ENCODE measurements around the gene CACNA1C. TPM values are rescaled to one million over a fixed set of nuclear protein-coding genes. Genes with fewer than 3 reads are reported as not detected.
A peak's percentile ranks its signal among the peaks of the same experiment; 100 is the strongest.
"Not testable (repeated sequence)": the region's sequence is repeated elsewhere in the genome, so short reads cannot be mapped to it uniquely, and the experiment has no call there.

Gene CACNA1C
- total RNA-seq, 1 experiment from 2014 or later = 1.8 TPM

DNA sequence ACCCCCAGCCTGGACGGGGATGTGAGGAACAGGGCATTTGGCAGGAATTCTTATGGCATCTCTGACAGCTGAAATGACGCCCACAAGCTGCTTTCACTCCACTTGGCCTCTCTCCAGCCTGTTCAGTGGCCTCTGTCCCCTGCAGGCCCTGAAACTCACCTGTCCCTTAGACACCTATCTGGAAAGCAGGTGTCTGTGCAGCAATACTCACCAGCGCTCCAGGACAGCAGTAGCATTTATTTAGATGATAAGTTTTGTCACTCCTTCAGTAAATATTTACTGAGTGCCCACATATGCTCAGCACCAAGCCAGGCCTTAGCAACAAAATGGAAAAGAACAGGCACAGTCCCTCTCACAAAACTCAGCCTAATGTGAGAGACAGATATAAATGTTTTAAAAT, 430.9 kb downstream of the CACNA1C start:
- no peak for DNase-seq (ENCODE audit: low read depth)

DNA sequence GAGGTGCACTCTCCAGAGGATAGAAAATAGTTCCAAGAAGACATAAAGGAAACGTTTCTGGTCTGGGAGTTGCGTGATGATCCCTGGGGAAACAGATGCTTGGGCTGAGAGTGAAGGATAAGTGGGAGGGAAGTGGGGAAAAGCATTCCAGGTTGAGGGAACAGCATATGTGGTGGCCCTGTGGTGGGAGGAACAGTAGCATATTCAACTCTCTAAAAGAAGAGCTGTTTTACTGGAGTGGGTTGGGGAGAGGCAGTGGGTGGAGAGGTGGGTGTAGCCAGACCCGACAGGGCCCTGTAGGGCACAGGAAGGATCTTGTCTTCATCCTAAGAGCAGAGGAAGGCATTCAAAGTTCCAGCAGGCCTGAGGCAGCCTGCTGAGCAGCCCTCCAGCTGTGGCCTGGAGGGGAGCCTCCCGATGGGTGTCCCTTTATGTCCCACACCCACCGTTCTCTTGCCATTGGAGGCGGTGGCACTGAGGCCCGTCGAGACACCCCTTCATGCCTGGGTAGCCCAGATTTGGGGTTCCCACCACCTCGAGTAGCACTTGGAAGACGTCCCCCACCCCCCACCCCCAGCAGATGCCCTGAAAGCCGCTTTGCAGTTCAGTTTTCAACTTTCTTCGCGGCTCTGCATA, 431.5 kb downstream of the CACNA1C start:
- no peak for DNase-seq (ENCODE audit: low read depth)

DNA sequence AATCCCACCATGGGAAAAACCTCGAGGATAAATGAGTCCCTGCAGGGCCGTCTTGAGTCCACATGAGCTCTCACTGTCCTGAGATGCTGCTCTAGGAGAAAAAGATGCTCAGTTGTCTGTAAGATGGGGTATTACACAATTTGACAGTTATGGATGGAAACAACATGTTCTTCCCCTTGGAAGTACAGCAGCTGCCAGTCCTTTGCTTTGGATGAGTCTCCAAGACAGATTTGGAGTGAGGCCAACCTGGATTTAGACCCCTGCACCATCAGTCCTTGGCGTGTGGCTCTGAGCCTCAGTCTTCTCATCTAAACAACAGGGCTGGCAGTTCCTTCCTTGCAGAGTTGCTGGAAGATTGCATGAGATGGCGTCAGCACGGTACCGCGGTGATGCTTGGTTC, 432.9 kb downstream of the CACNA1C start:
- no peak for DNase-seq (ENCODE audit: low read depth)

DNA sequence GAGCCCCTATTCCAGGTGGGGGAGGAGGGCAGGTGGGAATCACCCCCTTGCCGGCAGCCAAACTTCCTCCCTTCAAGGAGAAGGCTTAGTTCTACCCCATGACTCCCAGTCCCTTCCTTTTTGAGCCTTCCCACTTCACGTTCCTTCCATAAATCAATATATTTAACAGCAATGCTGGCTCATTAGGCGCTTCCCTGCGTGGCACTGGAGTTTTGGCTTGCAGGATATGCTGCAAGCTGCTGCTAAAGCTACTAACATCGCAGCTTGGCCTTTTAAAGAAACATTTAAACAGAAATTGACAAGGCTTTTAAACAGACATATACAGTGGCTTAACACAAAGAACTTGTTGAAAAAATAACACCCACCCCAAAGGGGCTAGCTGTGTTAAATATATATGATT, 434.0 kb downstream of the CACNA1C start:
- DNase-seq (ENCODE audit: low read depth) = no peak

DNA sequence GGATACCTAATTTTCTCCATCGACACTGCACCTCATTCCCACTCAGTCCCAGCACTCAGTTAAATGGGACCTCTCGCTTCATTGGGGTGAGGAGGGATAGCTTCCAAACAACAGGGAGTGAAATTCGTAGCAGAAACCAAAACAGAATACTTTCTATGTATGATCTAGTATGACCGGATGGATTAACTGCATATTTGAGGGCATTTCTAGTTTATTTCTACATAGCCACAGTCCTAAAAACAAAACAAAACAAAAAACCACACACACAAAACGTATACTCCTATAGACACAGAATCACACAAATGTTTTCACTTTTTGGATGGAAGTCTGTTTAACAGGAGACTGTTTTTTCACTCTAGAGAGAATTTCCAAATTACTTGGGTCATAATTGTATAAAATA, 434.5 kb downstream of the CACNA1C start:
- no peak for DNase-seq (ENCODE audit: low read depth)

DNA sequence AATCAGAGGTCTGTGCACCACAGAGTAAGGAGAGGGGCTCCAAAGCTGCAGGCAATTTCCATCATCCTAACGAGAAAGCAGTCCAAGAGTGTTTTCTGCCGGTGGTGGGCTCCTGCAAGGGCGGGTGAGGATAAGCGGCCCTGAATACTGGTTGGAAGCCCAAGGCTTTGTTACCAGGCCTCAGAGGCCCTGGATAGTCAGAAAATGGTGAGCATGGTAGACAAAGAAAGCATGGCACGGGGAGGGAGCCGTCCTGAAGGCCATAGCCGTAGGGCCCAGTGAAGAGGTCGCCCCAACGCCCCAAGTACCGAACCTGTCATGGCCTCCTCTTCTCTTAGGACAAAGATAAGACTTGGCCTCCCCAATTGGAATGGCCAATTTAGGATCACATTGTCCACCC, 435.3 kb downstream of the CACNA1C start:
- DNase-seq (ENCODE audit: low read depth) = no peak

DNA sequence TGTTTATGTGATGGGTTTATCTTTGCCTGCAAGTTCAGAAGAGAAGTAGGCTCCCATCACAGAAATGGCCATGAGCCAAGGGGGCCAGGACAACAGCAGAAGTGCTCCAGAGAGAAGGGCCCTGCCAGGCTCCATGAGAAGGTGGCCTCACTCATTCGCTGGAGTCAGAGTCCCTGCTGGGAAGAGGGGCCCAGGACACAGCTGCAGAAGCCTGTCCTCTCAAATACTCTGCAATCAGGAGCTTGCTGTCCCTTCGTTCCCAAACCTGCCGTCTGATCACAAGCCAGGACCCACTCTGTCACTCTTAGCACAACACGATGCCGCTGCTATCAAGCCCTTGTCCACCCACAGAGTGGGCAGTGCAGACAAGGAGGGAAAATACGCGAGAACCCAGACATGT, 435.8 kb downstream of the CACNA1C start:
- DNase-seq (ENCODE audit: low read depth) = no peak

DNA sequence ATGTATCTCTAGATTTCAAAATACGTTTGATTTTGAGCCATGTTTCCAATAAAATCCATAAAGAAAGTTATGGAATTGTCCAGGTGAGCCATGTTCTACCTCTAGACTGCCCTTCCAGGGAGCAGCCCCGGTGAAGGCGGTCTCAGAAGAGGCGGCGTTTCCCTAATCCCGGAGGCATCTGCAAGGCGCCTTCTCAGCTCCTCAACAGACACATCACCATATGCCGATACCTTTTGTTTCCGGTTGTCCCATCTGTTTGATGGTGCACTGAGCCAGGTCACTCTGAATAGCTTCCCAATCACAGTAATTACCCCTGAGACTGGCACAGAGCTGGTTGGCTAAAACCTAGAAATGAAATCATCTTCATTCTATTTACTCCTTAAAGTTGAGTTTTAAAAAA, 436.5 kb downstream of the CACNA1C start:
- DNase-seq (ENCODE audit: low read depth) = no peak

DNA sequence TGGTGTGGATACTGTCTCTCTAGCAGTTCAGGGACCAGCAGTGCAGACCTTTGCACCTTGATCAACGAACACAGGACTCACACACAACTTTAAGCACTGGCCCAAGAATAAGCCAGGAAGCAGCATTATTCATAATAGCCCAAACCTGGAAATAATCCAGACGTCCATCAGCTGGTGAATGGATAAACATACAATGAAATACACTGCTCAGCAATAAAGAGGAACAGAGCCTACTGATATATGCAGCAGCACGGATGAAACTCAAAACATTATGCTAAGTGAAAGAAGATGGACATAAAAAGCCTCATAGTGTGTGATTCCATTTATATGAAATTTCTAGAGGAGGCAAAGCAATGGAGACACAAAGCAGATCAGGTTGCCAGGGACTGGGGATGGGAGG, 438.0 kb downstream of the CACNA1C start:
- DNase-seq (ENCODE audit: low read depth) = no peak

DNA sequence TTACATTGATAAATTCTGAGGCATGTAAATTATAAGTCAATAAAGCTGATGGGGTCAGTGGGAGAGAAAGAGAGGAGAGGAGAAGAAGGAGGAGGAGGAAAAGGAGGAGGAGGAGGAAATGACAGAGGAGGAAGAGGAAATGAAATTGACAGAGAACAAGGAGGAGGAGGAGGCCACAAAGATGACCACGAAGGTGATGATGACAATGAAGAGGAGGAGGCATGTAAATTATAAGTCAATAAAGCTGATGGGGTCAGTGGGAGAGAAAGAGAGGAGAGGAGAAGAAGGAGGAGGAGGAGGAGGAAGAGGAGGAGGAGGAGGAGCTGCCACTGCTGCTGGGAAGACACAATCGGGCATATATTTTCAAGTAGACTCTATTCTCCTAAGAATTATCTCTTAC, 438.6 kb downstream of the CACNA1C start:
- not testable (repeated sequence) for DNase-seq (ENCODE audit: low read depth)

DNA sequence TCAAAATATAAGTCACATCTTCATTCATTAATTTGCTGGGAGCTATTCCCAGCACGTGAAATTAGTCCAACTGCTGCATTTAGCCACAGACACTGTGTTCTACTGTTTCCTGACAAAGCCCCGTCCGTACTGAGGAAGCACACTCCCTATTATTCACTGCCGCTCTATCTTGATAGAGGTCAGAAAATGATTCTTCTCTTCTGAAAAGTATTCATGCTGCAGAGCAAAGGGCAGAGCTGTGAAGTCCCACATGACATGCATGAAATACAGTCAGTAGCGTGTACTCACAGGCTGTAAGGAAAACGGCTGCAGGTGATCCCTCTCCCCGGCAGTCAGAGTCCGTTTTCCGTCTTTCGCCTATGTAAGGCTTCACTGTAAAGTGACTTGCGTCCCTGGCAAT, 439.4 kb downstream of the CACNA1C start:
- no peak for DNase-seq (ENCODE audit: low read depth)

DNA sequence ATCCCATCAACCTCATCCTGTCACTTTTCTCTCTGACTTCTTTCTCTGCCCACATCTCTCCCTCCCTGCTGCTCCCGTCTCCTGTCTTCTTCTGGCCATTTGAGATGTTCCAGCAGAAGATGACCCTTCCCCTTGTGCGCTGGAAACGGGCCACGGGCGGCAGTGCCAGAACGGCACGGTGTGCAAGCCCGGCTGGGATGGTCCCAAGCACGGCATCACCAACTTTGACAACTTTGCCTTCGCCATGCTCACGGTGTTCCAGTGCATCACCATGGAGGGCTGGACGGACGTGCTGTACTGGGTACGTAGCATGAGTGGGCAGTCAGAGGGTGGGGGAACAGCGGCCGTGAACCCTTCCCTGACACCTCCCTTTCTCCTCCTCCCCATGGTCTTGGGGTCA, 440.3 kb downstream of the CACNA1C start:
- no peak for DNase-seq (ENCODE audit: low read depth)

DNA sequence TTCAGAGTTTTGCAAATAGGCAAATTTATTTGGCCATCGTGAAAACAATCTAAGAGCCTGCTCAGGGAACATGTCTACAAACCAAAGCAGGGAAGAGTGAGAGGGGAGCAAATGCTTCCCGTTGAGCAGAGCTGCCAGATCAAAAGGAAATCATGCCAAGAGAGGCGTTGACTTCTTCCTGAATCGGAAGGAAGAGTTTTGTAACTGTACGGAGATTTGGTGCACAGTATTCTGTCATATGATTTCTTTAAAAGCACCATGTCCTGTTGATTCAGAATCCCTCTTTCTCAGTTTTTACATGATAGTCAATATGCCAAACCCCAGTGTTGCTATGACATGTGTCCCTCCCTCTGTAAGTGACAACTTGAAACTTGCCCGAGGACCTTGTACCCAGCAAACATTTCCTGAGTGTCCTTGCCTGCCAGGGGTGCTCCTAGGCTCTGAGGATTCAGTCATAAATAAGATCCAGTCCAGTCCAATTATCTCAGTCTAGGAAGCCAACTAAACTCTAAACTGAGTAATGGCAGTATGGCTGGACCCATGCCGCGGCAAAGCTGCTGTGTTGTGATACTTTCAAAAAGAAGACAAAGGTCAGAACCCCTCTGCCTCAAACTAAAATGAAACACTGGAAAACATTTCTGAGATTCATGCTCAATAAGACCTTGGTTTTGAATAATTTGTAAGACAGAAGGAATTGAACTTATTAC, 441.9 kb downstream of the CACNA1C start:
- DNase-seq (ENCODE audit: low read depth) = no peak

DNA sequence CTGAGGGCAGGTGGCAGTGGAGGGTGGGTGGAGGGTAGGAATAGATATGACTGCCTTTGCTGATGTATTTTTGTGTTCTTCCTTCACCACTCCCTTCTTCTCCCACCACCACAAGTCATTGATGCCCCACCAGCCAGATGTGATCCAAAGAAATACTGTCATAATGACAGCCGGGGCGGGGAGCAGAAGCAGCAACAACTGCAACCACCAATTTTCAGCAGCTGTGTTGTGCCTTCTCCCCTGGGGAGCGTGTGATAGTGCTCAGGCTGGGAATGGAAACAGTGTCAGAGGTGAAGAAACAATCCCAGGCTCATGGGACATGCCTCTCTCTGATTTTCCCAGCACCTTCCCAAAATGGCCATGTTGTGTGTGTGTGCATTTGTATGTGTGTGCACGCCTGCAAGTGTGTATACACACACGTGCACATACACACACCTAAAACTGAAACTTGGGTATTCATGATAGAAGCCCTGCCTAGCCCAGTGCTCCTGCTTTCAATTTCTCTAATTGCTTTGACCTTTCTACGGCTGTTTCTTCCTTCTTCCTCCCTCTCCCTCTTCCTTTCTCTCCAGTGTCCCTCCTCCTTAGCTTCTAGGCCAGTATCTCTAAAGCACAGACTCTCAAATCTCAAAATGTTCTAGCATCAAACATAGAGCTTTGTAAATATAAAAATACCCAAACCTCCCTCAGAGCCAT, 442.8 kb downstream of the CACNA1C start:
- no peak for DNase-seq (ENCODE audit: low read depth)

DNA sequence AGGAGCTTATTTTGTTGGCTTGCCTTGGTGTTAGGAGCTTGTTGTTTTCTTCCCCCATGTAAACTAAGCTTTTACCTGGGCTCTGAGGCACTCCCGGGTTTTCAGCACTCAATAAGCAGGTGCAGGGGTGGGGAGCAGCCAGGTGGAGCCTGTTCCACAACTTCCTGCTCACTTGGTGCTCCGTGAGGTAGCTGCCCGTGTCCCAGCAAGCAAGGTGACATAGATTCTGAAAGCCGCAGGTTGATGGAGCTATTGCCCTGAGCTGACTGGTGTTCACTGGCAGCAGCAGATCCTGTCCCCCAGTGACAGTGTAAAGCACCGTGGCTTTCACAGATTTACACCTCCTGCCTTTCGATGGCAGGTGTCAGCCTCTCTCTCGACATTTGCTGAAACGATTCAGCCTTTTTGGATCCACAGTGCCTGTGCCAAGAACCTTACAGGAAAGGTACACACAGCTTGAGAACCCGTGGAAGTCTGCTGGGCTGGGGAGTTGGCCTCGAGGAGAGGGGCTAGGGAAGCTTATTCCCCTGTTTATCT, 446.2 kb downstream of the CACNA1C start:
- no peak for DNase-seq (ENCODE audit: low read depth)

DNA sequence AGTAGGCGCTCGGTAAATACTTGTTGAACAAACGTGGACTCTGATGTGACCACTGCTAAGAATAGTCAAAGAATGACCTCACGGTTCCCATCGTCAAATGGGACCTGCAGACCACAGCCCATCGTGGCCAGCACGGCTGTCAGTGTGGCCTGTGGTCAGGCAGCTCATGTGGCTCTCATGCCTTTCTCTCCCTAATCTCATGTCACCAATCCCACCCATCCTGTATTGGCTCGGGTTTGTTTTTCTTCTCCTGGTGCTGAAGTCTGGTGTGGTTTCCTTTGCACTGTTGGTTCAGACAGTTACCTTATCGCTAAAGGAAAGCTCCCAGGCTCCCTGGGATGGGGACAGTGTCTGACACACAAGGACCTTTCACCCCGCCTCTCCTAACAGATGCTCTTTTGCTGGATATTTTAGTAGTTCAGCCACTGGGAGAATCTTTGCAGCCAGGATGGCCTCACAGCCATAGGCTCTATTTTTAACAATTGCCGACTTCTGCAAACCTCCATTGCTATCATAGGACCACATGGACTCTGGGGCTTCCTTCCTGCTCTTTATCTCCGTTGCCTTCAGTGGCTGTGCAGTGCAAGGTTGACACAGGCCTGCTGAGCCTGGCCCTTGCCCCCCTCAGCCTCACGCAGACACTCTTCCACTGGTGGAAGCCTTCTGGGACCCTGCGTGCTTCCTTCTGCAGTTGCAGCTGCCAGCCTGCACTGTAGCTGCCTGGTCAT, 448.8 kb downstream of the CACNA1C start:
- DNase-seq (ENCODE audit: low read depth) = peak; percentile 24

DNA sequence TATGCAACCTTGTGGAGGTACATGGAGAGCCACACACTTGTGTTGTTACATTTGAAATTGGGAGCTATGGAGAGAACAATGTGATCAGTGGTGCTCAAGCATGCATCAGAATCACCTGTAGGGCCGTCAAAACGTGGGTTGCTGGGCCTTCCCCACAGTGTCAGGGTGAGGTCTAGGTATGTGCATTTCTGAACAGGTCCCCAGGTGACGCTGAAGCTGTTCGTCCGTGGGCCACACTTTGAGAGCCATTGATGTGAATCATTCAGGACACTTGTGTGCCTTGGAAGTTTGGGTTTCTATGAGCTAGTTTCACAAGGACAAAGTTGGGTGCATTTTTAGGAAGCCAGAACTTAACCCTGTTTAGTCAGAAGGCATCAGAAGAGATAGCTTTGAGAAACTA, 450.2 kb downstream of the CACNA1C start:
- DNase-seq (ENCODE audit: low read depth) = no peak

DNA sequence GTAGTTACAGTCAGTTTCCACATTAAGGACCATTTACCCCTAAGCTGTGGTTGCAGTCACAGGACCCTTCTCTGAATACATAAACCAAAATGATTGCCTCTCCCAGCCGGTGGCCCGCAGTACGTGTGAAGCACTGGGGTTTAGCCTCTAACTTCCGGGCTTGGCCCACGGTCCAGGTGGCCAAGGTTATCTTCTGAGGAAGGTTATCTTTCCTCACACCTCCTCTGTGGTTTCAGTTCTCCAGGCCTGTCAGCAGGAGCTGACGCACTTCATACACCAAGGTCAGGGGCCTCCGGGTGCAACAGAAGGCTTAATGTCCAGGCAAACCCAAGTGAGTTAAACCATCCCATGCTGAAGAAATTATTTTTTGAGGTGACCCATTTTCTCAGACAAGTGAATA, 451.0 kb downstream of the CACNA1C start:
- no peak for DNase-seq (ENCODE audit: low read depth)

DNA sequence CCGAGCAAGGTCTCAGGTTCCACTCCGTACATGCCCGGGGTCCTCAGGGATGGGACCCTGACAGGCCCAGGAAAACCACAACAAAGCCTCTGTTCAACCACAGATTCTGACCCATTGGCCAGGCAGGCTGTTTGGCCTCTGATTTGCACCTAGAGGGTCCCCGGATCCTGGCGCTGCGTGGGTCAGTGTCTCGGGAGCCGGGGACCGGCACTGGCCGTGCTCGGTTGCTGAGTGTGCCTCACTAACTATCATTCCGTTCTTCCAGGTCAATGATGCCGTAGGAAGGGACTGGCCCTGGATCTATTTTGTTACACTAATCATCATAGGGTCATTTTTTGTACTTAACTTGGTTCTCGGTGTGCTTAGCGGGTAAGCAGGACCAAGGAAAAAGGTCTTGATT, 451.8 kb downstream of the CACNA1C start:
- no peak for DNase-seq (ENCODE audit: low read depth)

DNA sequence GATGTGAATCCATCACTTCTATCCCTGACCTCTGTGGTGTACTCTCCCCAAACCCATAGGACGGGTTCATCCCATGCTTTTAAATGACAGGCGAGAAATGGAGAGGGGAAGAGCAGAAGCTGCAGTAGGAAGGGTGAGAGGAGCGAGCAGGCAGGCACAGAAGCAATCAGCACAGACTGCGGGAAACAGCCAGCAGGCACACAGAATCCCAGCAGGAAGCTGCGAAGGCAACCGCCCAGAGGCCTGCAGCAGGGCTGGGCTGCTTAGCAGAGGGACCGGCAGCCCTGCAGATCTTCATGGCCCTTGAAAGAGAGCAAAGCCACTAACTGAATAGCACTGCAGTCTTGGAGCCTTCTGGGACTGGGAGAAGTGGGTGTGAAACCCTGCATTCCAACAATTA, 455.0 kb downstream of the CACNA1C start:
- DNase-seq (ENCODE audit: low read depth) = no peak

DNA sequence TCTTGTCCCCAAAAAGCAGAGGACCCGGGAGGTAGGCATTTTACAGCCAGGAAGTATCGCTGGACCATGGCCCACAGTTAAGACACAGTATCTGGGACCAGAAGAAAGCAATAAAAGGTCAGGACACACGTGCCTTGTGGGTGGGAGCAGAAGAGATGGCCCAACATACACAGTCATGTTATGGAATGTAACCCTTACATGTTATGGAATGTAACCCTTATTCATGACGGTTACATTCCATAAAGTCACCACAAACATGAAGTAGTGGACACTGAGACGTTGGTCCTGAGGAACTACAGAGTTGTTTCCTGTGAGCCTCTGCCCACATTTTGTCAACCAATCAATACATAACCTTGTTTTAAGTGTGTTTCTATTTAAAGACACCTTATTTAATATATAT, 456.4 kb downstream of the CACNA1C start:
- no peak for DNase-seq (ENCODE audit: low read depth)

DNA sequence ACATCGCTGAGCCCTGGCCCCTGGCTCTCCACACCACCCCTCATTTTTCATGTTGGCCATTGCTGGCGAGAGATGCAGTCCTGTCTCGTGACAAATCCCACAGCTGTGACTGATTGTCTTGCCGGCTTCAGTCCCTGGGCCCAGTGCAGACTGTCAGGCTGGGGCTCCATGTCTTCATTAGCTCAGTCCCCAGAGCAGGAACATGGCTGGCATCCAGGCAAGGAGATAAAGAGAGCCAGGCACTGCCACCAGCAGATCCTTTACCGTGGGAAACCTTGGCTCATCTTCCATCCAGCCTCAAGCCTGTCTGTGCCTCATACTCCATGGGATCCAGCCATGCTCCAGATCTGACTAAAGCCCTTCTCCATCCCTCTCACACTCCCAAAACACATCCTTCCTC, 457.3 kb downstream of the CACNA1C start:
- no peak for DNase-seq (ENCODE audit: low read depth)
